ENCODE measurements around the gene PWWP2B.

DNA sequence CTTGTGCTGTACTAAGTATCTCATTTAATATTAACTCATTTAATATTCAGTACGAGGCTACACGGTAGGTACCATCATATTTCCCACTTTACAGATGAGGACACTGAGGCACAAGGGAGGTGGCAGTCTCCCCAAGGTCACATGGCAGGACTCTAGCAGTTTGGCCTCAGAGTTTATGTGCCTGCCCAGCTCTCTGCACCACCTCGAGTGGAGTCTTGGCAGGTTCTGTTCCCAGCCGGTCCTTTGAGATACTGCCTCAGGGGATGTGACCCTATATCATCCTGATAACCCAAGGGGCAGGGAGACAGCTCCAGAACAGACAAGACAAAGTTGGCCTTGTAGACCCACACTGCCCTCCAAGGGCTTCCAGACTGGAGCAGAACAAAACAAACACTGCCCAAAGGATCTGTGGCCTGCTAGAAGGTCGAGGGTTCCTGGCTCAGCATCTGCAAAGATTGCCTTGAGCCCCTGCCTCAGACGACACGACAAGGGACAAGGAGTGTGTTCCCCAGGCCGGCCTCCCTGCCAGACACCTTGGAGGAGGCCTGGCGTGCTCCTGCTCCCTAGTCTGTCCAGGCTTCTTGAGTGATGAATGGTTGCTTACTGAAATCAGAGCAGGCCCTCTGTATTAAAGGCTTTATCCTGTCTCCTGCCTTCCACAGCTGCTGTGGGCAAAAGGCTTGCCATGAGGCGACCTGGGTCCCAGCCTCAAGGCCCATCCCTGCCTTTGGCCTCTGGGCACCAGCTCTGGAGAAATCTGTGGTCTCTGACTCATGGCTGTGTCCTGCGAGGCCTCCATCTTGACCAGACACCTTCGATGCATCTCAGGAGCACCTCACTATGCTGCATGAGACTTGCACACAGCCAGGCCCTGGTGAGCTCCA lies 3.9 kb upstream of the PWWP2B start:
- TF ChIP-seq, protein P1, sequence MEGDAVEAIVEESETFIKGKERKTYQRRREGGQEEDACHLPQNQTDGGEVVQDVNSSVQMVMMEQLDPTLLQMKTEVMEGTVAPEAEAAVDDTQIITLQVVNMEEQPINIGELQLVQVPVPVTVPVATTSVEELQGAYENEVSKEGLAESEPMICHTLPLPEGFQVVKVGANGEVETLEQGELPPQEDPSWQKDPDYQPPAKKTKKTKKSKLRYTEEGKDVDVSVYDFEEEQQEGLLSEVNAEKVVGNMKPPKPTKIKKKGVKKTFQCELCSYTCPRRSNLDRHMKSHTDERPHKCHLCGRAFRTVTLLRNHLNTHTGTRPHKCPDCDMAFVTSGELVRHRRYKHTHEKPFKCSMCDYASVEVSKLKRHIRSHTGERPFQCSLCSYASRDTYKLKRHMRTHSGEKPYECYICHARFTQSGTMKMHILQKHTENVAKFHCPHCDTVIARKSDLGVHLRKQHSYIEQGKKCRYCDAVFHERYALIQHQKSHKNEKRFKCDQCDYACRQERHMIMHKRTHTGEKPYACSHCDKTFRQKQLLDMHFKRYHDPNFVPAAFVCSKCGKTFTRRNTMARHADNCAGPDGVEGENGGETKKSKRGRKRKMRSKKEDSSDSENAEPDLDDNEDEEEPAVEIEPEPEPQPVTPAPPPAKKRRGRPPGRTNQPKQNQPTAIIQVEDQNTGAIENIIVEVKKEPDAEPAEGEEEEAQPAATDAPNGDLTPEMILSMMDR (IDR thresholded peaks at IDR 0.05) = no peak
- TF ChIP-seq POLR2AphosphoS5 (IDR thresholded peaks at IDR 0.05) (no peak), POLR2A (IDR thresholded peaks at IDR 0.05; ENCODE audit: low read depth) (no peak), EP300 (IDR thresholded peaks at IDR 0.05) (no peak)

All from esophagus muscularis mucosa (tissue), 4 donors.